Stimulated activated naive CD8-positive, alpha-beta T cell treated with anti-CD3 and anti-CD28 coated beads, Interleukin-15, Interleukin-2, amounts not matched to agents 100 ng/mL and 50 ng/mL, for 24 hours (primary cell): Measurements from ENCODE around the gene CPN1.

Source experiments
- H3K27ac Mint-ChIP-seq: one replicate; pipeline ENCODE4 v1.8.0; 2021; ENCODE audit warnings: mild to moderate bottlenecking, mixed read lengths
- H3K27me3 Mint-ChIP-seq: one replicate; pipeline ENCODE4 v1.8.0; 2021; ENCODE audit warnings: mixed read lengths
- H3K36me3 Mint-ChIP-seq: one replicate; pipeline ENCODE4 v1.8.0; 2021; ENCODE audit warnings: low read depth, mixed read lengths
- H3K4me1 Mint-ChIP-seq: one replicate; pipeline ENCODE4 v1.8.0; 2021; ENCODE audit warnings: low read depth, mixed read lengths
- H3K4me3 Mint-ChIP-seq: one replicate; pipeline ENCODE4 v1.8.0; 2021; ENCODE audit warnings: mild to moderate bottlenecking, mixed read lengths
- H3K9me3 Mint-ChIP-seq: one replicate; pipeline ENCODE4 v1.8.0; 2021; ENCODE audit warnings: mixed read lengths

Gene CPN1

GRCh38 chr10:100053686-100054460, 27.8 kb downstream of the CPN1 start:
- Mint-ChIP-seq H3K4me3 (no peak overlapping the region), H3K27ac (no peak overlapping the region), H3K27me3 (peaks cover 5% of the 10 kb centered on the region), H3K4me1 (no peaks in the 10 kb centered on the region), H3K9me3 (no peaks in the 10 kb centered on the region), H3K36me3 (no peaks in the 10 kb centered on the region)

- no peak overlapping the region for H3K27ac Mint-ChIP-seq
- H3K4me3 Mint-ChIP-seq = no peak overlapping the region
- H3K4me1 Mint-ChIP-seq = no peaks in the 10 kb centered on the region
- H3K9me3 Mint-ChIP-seq = no peaks in the 10 kb centered on the region
- no peaks in the 10 kb centered on the region for H3K36me3 Mint-ChIP-seq
- no peaks in the 10 kb centered on the region for H3K27me3 Mint-ChIP-seq
These were observed 35.6 kb downstream of the CPN1 start for GRCh38 chr10:100046021-100046486.

- H3K4me1 Mint-ChIP-seq = no peaks in the 10 kb centered on the region
- H3K36me3 Mint-ChIP-seq = no peaks in the 10 kb centered on the region
- H3K27ac Mint-ChIP-seq = no peak overlapping the region
- no peaks in the 10 kb centered on the region for H3K9me3 Mint-ChIP-seq
- H3K4me3 Mint-ChIP-seq = no peak overlapping the region
- H3K27me3 Mint-ChIP-seq = no peaks in the 10 kb centered on the region
These were observed 36.1 kb downstream of the CPN1 start for GRCh38 chr10:100045592-100045991.

GRCh38 chr10:100043796-100044195, 37.9 kb downstream of the CPN1 start:
- H3K27ac Mint-ChIP-seq = no peak overlapping the region
- no peaks in the 10 kb centered on the region for H3K9me3 Mint-ChIP-seq
- no peaks in the 10 kb centered on the region for H3K4me1 Mint-ChIP-seq
- no peaks in the 10 kb centered on the region for H3K27me3 Mint-ChIP-seq
- H3K4me3 Mint-ChIP-seq = no peak overlapping the region
- no peaks in the 10 kb centered on the region for H3K36me3 Mint-ChIP-seq

- no peak overlapping the region for H3K27ac Mint-ChIP-seq
- no peaks in the 10 kb centered on the region for H3K4me1 Mint-ChIP-seq
- H3K36me3 Mint-ChIP-seq = no peaks in the 10 kb centered on the region
- no peaks in the 10 kb centered on the region for H3K9me3 Mint-ChIP-seq
- H3K27me3 Mint-ChIP-seq = no peaks in the 10 kb centered on the region
- H3K4me3 Mint-ChIP-seq = no peak overlapping the region
These were observed 38.3 kb downstream of the CPN1 start for GRCh38 chr10:100043344-100043743.

GRCh38 chr10:100041306-100042002, 40.2 kb downstream of the CPN1 start:
- Mint-ChIP-seq H3K27ac (no peak overlapping the region), H3K9me3 (no peaks in the 10 kb centered on the region), H3K4me3 (no peak overlapping the region), H3K36me3 (no peaks in the 10 kb centered on the region), H3K4me1 (no peaks in the 10 kb centered on the region), H3K27me3 (peaks cover 7% of the 10 kb centered on the region)

- Mint-ChIP-seq H3K27ac (no peak overlapping the region), H3K4me1 (no peaks in the 10 kb centered on the region), H3K36me3 (no peaks in the 10 kb centered on the region), H3K9me3 (no peaks in the 10 kb centered on the region), H3K4me3 (no peak overlapping the region), H3K27me3 (peaks cover 8% of the 10 kb centered on the region)
These were observed 43.1 kb downstream of the CPN1 start for GRCh38 chr10:100038561-100039071.

GRCh38 chr10:100037758-100038315, 43.8 kb downstream of the CPN1 start:
- Mint-ChIP-seq H3K27ac (no peak overlapping the region), H3K27me3 (peaks cover 10% of the 10 kb centered on the region), H3K4me1 (no peaks in the 10 kb centered on the region), H3K9me3 (no peaks in the 10 kb centered on the region), H3K4me3 (no peak overlapping the region), H3K36me3 (no peaks in the 10 kb centered on the region)

GRCh38 chr10:100036850-100037249, 44.8 kb downstream of the CPN1 start:
- Mint-ChIP-seq H3K27ac (no peak overlapping the region), H3K4me3 (no peak overlapping the region), H3K36me3 (no peaks in the 10 kb centered on the region), H3K27me3 (peaks cover 10% of the 10 kb centered on the region), H3K4me1 (no peaks in the 10 kb centered on the region), H3K9me3 (no peaks in the 10 kb centered on the region)

- H3K9me3 Mint-ChIP-seq = no peaks in the 10 kb centered on the region
- H3K27ac Mint-ChIP-seq = no peak overlapping the region
- no peaks in the 10 kb centered on the region for H3K36me3 Mint-ChIP-seq
- peaks cover 10% of the 10 kb centered on the region for H3K27me3 Mint-ChIP-seq
- no peaks in the 10 kb centered on the region for H3K4me1 Mint-ChIP-seq
- no peak overlapping the region for H3K4me3 Mint-ChIP-seq
These were observed 47.8 kb downstream of the CPN1 start for GRCh38 chr10:100033766-100034418.

- Mint-ChIP-seq H3K4me3 (no peak overlapping the region), H3K9me3 (peaks cover 5% of the 10 kb centered on the region), H3K36me3 (no peaks in the 10 kb centered on the region), H3K27me3 (no peaks in the 10 kb centered on the region), H3K27ac (no peak overlapping the region), H3K4me1 (no peaks in the 10 kb centered on the region)
These were observed 54.3 kb downstream of the CPN1 start for GRCh38 chr10:100027416-100027815.

- no peaks in the 10 kb centered on the region for H3K36me3 Mint-ChIP-seq
- no peak overlapping the region for H3K27ac Mint-ChIP-seq
These were observed 56.1 kb downstream of the CPN1 start for GRCh38 chr10:100025576-100025975.

GRCh38 chr10:100024748-100025147, 56.9 kb downstream of the CPN1 start:
- Mint-ChIP-seq H3K4me1 (peaks cover 8% of the 10 kb centered on the region), H3K27ac (no peak overlapping the region), H3K27me3 (no peaks in the 10 kb centered on the region), H3K4me3 (no peak overlapping the region), H3K36me3 (no peaks in the 10 kb centered on the region), H3K9me3 (peaks cover 5% of the 10 kb centered on the region)

More at GRCh38 chr10:100025576-100025975, 56.1 kb downstream of the CPN1 start:
- Mint-ChIP-seq H3K4me1 (peaks cover 2% of the 10 kb centered on the region), H3K27me3 (no peaks in the 10 kb centered on the region), H3K9me3 (peaks cover 5% of the 10 kb centered on the region), H3K4me3 (no peak overlapping the region)

- Mint-ChIP-seq H3K27ac (no peak overlapping the region), H3K4me1 (peaks cover 8% of the 10 kb centered on the region), H3K4me3 (no peak overlapping the region), H3K27me3 (no peaks in the 10 kb centered on the region), H3K9me3 (no peaks in the 10 kb centered on the region), H3K36me3 (no peaks in the 10 kb centered on the region)
These were observed 59.3 kb downstream of the CPN1 start for GRCh38 chr10:100022403-100022802.

- H3K4me3 Mint-ChIP-seq = no peak overlapping the region
- peaks cover 8% of the 10 kb centered on the region for H3K4me1 Mint-ChIP-seq
- no peaks in the 10 kb centered on the region for H3K9me3 Mint-ChIP-seq
- no peaks in the 10 kb centered on the region for H3K36me3 Mint-ChIP-seq
- no peak overlapping the region for H3K27ac Mint-ChIP-seq
- H3K27me3 Mint-ChIP-seq = no peaks in the 10 kb centered on the region
These were observed 60.3 kb downstream of the CPN1 start for GRCh38 chr10:100021322-100021721.
